ENCODE measurements around the gene RPL35A.
"Not testable (repeated sequence)": the region's sequence is repeated elsewhere in the genome, so short reads cannot be mapped to it uniquely, and the experiment has no call there.

Gene RPL35A

DNA sequence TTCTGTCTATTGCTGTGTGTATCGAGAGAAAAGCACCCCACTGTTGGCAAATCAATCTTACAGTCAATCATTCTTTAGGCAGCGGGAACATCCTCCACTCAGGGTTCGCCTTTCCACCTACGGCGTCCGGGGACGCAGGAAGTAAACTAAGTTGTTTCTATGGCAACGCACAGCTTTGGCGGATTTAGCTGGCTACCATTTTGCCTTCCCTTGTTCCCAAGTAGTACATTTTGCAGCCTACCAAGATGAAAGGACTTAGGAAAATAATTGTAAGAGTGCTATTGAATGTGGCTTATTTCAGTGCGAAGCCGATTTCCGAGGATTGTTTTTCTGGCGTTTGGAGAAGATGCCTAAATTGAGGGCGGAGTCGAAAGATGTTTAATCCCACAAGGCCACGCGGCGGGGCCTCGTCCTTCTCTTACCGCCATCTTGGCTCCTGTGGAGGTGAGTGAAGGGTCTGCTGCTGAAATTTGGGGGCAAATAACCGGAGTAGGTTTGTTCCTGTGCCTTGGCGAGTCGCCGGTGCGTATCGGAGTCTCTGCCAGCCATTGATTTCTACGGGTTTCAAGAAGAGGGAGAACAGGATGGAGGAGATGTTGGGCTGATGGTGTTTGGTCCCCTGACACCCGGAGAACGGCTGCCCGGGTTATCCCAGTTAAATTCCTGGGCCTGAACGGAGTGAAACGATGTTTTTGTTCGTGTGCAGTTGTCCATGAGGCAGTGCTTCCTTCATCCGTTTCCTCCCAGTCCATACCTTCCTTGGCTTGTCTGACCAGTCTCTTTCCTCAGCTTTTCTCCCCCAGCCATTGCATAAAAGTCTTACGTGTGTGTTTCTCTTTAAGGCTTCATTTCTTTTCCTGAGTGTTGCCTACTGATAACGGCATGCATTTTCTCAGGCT lies at the start of gene RPL35A:
Gene RPL35A (plus strand): TSS at position 413 of the 899 bp plus-strand sequence. CDS start 778 bp downstream, outside the sequence.
- DNase-seq = peak; percentile 84 to 88

DNA sequence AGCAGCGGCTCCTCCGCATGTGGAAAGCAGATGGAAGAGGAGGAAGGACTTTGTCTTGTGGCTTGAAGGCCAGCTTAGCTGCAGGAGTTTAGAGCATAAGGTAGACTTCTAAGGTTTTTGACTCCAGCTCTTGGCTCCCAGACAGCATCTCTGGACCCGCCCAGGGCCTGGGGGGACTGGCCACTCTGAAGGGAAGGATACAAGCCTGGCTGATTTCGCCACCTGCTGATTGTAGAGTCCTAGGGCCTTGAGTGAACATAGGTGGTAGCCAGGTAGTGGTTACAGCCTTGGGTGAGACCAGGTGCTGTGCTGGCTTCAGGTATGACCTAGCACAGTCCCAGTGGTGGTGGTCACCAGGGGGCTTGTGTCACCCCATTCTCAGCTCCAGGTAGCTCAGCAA lies 48.4 kb upstream of the RPL35A start:
- no peak for DNase-seq

DNA sequence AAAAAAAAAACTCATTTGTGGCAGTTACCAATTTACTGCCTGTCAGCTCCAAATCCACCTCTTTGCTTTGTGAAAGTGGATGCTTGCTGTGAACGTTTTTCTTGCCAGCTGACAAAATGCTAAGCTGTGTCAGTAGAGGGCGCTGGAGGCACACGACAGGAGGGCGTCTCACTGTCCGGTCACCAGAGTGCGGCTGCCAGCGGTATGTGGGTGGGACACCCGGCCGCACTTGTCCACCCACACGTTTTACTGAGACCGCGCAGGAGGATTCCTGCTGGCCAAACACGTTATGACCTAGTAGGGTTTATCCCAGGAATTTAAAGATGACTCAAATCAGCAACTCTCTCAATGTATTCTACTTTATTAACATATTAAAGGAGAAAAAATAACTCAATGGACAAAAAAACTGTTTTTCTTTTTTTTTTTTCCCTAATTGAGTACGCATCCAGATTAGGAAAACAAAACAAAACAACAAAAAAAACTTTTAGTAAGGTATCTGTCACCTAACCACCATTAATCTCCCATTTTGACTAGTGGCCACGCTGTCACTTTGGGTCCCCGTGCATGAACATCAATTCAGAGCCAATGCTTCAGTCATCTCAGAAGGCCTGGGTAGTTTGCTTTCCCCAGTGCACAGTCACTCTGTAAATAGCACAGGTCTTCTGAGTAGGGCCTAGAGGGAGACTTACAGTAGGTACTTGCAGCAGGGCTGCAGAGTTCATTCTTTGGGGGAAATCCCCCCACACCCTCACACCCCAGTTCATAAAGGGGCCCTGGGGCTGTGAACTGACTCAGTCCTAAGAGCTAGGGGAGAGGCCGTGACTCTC lies 43.8 kb upstream of the RPL35A start:
- DNase-seq = peak; percentile 66 to 79

DNA sequence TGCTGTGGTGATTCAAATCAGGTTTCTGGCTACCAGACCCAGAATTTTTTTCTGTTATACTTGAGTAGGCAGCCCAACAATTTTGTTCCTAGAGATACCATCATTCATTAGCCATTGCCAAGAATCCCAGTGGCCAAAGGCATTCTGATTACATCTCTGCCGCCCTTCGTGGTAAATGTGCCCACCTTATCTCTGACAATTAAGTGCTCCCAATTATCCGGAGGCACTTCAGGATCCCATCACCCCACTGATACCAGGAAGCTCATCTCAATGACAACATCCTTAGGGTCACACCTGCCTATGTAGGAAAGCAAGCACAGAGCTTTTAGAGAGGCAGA lies 43.2 kb upstream of the RPL35A start:
- no peak for DNase-seq

DNA sequence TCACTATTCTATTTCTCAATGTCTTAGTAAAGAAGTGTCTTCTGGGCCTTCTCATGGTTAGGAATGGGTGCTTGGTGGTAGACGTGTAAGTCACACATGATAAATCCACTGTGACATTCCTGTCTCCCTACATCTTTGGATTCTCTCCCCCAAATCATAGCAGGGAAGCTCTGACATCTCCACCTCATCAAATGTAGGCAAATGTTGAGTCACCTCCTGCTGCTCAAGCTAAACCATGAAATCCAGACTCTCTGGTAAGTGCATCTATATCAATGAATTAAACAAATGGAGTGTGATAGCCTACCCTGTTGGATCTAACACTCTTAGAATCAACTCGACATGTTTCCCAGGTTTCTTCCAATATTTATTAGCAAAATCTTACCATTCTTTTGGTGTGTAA lies 42.8 kb upstream of the RPL35A start:
- no peak for DNase-seq

DNA sequence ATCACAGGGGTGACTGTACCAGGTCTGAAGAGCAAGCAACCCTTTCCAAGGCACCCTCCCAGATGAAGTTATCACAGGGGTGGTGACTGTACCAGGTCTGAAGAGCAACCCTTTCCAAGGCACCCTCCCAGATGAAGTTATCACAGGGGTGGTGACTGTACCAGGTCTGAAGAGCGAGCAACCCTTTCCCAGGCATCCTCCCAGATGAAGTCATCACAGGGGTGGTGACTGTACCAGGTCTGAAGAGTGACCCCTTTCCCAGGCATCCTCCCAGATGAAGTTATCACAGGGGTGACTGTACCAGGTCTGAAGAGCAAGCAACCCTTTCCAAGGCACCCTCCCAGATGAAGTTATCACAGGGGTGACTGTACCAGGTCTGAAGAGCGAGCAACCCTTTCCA lies 41.4 kb upstream of the RPL35A start:
- not testable (repeated sequence) for DNase-seq

DNA sequence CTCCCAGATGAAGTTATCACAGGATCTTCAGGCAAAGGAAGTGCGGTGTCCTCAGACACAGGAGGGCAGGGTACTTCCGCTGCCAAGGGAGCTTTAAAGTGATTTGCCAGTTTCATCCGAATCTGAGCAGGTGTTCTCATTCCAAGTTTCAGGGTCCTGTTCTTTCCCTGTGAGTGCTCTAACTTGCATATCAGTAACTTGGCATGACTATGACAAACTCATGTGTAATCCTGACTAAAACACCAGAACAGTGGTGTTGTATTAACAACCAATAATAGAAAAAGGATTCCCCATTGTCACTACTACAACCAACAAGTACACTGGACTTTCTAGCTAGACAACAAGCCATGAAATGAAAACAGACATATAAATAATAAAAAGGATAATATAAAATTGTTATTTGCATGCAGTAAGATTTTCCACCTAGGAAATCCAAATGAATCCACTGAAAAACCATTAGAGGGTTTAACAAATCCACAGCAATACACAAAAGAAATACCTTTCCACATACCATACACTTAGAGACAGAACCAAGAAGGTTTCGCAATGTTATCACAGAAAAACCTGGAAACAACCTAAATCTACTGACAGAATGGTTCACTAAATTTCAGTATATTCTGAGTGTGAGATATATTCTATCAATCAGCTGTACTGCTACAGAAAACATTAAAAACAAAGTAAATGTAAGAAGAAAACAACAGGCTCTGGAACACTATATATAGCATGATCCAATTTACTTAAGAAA lies 40.9 kb upstream of the RPL35A start:
- no peak for DNase-seq

DNA sequence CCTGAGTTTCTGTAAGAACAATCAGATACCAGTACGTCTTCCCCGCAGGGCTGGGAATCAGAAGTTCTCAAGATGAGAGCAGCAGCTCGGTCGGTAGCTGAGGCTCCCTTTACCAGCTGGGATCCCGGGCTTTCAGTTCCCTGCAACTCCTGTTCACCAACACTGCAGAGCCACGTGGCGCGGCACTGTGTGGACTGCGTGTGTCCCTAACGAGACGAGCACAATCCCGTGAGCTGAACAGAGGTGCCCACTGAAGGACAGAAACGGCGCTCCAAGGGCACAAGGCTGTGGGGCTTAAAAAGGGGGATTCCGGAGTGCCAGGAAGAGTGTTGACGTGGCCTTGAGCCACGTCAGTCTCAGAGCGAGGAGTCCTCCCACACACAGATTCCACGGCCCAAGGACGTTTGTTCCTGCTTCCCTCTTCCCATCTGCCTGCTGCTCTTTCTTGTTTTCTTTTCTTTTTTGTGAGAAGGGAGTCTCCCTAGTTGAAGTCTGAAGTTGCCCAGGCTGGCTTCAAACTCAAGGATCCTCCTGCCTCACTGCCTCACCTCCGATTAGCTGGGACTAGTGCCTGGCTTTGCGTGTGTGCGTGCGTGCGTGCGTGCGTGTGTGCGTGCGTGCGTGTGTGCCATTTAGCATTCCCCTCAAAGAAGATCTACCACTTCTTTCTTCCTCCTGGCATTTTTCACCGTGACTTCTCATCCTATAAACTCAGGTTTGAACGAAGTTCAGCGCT lies 37.1 kb upstream of the RPL35A start:
- DNase-seq = peak in 1 of 2 donors; percentile 2

DNA sequence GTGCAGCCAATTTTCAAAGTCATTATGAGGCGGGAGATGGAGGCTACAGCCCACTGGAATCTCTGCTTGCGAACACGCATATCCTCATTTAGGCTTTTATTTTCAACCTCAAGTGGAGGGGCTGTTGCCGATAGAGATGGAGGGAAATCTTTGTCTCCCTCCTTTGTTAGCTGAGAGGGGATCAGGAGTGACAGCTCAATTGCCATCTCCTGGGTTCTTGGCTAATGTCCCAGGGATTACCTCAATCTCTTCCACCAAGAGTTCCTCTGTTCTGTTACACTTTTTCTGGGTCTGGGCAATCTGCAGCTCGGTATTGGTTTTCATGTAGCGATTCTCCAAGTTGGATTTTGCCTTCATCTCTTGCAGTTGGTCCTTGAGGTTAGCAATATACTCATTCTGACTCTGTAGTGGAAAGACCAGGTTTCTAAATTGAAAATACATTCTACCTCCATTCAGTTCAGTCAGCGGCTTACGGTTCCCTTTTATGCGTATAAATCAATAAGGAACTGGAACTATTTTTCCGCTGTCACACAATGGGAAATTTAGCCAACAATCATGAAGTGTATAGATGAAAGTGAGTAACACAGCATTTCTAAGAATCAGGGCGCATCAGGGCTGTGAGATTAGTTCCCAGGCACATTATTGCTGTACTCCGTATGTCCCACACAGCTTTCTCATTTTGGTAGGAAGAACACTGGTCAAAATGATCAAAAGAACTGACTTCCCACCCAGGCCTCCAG lies 36.2 kb upstream of the RPL35A start:
- no peak for DNase-seq

DNA sequence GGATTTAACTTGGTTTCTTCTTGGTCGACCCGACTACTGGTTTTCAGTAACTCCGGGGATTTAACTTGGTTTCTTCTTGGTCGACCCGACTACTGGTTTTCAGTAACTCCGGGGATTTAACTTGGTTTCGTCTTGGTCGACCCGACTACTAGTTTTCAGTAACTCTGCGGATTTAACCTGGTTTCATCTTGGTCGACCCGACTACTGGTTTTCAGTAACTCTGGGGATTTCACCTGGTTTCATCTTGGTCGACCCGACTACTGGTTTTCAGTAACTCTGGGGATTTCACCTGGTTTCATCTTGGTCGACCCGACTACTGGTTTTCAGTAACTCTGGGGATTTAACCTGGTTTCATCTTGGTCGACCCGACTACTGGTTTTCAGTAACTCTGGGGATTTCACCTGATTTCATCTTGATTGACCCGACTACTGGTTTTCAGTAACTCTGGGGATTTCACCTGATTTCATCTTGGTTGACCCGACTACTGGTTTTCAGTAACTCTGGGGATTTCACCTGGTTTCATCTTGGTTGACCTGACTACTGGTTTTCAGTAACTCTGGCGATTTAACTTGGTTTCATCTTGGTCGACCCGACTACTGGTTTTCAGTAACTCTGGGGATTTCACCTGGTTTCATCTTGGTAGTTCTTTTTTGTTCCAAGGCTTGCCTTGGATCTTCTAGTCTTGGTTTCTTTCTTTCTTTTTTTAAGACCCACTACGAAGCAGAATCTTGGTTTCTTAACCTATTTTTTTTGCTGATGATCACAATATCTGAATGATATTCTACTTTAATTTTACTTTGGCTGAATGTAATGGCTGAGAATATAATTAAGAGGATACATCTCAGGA lies 28.3 kb upstream of the RPL35A start:
- not testable (repeated sequence) for DNase-seq

DNA sequence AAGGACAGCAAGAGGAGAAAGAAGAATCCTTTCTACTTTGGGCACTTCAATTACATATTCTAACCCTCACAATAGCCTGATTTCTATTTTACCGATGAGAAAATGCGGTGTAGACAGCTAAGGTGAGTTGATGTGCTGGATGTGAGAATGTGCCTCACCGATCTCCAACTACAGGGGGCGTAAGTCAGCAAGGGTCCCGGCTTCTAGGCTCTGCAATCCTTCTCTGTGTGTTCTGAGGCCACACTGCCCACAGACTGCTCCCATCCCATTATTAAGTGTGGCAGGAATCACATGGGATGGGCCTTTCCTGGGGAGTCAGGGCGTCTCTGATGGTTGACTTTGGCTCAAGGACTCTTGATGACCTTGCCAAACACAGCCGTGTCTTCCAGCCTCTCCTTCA lies 23.6 kb upstream of the RPL35A start:
- no peak for DNase-seq

DNA sequence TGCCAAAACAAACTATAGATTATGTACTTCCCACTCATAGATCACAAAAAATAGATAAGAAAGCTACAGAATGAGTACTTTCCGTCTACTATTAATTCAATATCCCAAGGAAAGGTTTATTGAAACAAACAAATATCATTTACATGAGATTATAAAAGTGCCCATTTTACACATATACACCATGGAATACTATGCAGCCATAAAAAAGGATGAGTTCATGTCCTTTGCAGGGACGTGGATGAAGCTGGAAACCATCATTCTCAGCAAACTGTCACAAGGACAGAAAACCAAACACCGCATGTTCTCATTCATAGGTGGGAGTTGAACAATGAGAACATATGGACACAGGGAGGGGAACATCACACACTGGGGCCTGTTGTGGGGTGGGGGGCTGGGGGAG lies 22.4 kb upstream of the RPL35A start:
- DNase-seq = not testable (repeated sequence)

DNA sequence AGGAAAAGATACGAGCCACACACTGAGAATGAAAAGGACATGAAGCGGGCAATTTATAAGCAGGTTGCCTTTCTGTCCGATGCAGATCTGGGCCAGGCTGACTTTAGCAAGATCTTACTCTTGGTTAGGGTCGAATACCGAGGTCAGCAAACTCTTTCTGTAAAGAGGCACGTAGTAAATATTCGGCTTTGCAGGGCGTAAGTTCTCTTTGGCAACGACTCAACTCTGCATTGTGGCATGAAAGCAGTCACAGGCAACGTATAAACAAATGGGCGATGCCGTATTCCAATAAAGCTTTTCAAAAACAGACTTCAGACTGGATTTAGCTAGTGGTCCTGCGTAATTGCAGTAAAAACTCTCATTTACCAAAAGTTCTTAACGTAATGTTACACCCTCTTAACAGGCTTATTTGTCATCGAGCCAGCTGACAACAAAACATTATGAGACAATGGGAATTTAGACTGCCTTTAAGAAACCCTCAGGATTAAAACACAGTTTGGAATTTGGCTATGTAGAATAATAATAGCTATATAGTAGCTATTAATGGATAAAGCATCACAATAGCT lies 13.1 kb upstream of the RPL35A start:
- no peak for DNase-seq

DNA sequence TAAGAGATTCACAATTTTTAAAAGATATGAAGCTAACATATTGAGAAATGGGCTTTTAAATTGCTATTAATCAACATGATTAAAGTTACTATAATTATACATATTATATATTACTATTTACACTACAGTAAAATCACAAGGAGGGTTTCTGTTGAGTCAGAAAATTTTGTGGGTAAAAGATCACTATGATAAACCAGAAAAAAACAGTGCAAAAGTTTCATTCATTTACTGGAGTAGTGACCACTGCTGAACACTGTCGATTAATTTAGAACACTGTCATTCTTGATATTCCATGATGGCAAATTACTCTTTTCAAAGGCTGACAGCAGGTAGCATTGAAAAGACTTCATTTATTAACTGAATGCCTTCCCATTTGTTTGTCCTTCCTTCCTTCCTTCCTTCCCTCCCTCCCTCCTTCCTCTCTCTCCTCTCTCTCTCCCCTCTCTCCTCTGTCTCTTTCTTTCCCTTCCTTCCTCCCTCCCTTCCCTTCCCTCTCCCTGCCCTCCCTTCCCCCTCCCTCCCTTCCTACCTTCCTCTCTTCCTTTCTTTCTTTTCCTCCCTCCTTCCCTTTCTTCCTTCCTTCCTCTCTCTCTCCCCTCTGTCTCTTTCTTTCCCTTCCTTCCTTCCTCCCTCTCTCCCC lies 9.1 kb upstream of the RPL35A start:
- DNase-seq = no peak

DNA sequence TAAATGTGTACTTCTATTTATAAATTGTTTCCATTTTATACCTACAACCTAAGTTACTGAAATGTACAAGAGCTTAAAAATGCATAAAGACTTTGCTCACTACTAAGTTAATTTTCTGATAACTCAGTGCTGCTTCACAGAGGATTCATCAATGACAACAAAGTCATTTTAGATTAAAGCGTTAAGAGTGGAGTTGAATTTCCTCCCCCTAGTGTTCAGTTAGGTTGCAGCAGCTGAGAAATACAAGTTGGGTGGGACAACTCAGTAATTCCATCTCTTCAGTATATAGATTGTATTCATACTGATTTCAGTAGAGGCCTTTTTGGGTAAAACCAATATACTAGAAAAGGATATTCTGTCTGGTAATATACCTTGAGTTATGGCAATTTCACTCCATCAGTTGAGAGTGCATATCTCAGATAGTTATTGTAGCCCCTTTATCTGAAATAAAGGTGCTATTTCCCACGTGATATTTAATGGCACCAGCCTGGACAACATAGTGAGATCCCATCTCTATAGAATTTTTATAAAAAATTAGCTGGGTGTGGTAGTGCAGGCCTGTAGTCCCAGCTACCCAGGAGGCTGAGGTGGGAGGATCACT lies 6.9 kb upstream of the RPL35A start:
- DNase-seq = peak in 1 of 2 donors; percentile 36

DNA sequence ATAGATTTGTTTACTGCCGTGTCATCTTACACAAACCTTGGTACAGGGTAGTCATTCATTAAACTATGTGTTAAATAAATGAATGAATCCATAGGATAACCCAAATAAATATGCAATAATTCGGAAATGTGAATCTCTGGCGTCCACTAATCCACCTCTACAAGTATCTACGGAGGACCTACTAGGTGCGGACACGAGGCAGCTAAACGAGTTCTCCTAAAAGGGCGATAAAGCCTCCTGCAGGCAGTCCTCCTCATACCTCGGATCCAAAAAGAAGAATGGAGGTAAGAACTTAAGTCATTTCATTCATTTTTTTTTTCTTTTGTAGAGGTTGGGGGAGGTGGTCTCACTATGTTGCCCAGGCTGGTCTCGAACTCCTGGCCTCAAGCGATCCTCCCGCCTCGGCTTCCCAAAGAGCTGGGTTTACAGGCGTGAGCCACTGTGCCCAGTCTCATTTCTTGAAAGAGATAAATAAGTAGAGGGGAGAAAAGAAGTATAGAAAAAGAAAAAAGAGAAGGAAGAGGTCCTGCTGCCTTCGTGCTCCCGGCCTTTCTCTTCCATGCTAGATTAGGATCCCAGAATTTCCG lies 706 bp upstream of the RPL35A start:
- DNase-seq = no peak

DNA sequence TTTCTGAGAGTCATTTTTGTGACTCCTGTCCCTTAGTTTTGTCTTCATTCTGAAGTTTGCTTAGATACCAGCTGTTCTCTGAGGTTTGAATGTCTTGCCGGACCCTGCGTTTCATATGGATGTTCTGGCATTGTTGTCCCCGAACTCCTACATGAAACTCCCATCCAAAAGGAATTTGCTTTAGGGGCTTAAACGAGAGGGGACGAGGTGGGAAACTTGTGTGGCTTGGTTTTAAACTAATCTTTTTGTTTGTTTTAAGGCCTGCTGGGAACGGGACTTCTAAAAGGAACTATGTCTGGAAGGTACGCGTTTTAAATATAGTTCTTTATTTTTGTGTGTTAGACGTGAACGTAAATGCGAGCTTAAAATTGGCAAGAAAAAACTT lies 679 bp downstream of the RPL35A start:
- no peak for DNase-seq

DNA sequence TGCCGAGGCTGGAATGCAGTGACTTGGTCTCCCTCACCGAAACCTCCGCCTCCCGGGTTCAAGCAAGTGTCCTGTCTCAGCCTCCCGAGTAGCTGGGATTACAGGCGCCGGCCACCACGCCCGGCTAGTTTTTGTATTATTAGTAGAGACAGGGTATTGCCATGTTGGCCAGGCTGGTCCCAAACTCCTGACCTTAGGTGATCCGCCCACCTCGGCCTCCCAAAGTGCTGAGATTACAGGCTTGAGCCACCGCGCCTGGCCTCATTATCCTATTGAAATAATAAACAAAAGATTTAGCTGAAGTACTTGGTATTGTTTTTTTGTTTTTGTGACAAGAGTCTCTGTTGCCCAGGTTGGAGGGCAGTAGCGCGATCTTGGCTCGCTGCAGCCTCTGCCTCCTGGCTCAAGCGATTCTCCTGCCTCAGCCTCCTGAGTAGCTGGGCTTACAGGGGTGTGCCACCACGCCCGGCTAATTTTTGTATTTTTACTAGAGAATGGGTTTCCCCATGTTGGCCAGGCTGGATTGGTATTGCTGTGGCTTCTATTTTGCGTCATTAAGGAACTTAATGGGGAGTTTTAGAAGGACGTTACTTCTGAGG lies 1.5 kb downstream of the RPL35A start:
- no peak for DNase-seq

DNA sequence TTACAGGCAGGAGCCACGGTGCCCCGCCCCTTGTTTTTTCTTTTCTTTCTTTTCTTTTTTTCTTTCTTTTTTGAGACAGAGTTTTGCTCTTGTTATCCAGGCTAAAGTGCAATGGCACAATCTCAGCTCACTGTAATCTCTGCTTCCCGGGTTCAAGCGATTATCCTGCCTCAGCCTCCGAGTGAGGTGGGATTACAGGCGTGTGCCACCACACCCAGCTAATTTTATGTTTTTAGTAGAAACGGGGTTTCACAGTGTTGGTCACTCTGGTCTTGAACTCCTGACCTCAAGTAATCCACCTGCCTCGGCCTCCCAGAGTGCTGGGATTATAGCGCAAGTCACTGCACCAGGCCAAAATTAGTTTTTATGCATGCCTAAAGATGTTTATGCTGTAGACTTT lies 2.5 kb downstream of the RPL35A start:
- no peak for DNase-seq
